ENCODE results near the gene RTF2. TPM values are rescaled to one million over a fixed set of nuclear protein-coding genes. Genes with fewer than 3 reads are reported as not detected.

RTF2 gene
- total and polyA plus RNA-seq, 2 donors (not counting 1 experiment from before 2014, with no cell fraction given), result 100 to 107 TPM

DNA sequence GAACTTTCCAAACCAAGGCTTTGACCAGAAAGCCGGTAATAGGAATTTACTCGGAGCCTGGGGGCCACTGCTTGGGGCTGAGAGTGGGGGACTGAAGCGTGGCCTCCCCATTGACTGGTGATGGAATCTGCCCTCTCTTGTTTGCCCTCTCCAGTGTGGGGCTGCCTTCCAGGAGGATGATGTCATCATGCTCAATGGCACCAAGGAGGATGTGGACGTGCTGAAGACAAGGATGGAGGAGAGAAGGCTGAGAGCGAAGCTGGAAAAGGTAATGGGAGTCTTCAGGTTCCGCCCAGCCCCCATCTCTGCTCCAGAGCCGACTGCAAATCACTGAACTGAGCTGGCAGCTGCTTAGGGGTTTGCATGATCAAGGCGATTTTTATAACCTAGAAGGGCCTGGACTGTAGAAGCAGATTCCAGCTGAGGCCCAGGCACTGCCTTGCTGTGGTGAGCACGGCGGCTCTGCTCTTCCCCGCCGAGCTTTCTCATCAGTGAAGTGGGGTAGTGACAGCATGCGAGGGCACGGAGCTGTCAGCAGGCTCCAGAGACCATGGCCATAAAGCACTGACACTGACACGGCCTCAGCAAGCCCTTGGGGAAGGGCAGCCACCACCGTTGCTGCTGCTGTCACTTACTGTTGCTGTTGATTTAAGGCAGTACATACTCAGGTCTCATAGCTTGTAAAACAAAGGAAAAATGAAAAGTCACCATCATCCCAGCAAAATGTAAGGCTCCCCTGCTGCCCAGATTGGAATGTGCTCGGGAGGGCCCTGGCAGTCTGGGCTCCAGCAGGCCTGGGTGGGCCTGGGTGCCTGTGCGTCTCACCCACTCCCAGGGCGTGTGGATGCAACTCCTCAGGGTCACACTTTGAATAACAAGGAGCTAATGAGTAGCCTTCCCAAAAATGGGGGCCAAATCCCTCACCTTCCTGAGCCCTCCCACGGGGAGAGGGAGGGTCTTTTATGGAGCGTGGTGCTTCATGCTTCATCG, 45.0 kb downstream of the RTF2 start:
- H4K20me1 ChIP-seq (ENCODE audit: control insufficient read depth, extremely low read depth, insufficient read depth, low read length), result no peaks in the 10 kb centered on the region
- DNase-seq (ENCODE audit: low read depth in 2 of 2), result peak in 1 of 2 donors; percentile 6
- no peak overlapping the region for H3K9ac ChIP-seq (ENCODE audit: insufficient read depth, low read length)
- no peak overlapping the region for H3K27ac ChIP-seq (ENCODE audit: insufficient read depth, low read length)
- no peaks in the 10 kb centered on the region for H3K9me3 ChIP-seq (ENCODE audit: control insufficient read depth, insufficient read depth, low read depth, low read length)
- H3K4me3 ChIP-seq (replicated peaks in 1 of 4; ENCODE audit: control extremely low read depth in 1 of 4, insufficient read depth in 1 of 4, low read depth in 3 of 4, low read length in 4 of 4), result no peak overlapping the region
- no peak overlapping the region for H2AFZ ChIP-seq (ENCODE audit: low read length)
- H3K79me2 ChIP-seq (ENCODE audit: control insufficient read depth, insufficient read depth, low read length), result no peaks in the 10 kb centered on the region
- no peaks in the 10 kb centered on the region for H3K4me1 ChIP-seq (ENCODE audit: control insufficient read depth, extremely low read depth, insufficient read depth, low read length)
- peaks cover 4% of the 10 kb centered on the region for H3K36me3 ChIP-seq (ENCODE audit: control insufficient read depth, insufficient read depth, low read length)
- H3K4me2 ChIP-seq (ENCODE audit: extremely low read depth, insufficient read depth, low read length), result no peak overlapping the region
- TF ChIP-seq, protein P1, sequence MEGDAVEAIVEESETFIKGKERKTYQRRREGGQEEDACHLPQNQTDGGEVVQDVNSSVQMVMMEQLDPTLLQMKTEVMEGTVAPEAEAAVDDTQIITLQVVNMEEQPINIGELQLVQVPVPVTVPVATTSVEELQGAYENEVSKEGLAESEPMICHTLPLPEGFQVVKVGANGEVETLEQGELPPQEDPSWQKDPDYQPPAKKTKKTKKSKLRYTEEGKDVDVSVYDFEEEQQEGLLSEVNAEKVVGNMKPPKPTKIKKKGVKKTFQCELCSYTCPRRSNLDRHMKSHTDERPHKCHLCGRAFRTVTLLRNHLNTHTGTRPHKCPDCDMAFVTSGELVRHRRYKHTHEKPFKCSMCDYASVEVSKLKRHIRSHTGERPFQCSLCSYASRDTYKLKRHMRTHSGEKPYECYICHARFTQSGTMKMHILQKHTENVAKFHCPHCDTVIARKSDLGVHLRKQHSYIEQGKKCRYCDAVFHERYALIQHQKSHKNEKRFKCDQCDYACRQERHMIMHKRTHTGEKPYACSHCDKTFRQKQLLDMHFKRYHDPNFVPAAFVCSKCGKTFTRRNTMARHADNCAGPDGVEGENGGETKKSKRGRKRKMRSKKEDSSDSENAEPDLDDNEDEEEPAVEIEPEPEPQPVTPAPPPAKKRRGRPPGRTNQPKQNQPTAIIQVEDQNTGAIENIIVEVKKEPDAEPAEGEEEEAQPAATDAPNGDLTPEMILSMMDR (conservative IDR thresholded peaks at IDR 0.05 in 1 of 2, IDR thresholded peaks at IDR 0.05 in 1 of 2; ENCODE audit: low read depth in 1 of 2, low read length in 2 of 2), result no peak
- TF ChIP-seq EZH2 (IDR thresholded peaks at IDR 0.05; ENCODE audit: low read length, missing control alignments), result no peak
- H3K27me3 ChIP-seq (ENCODE audit: control insufficient read depth, insufficient read depth, low read length), result no peaks in the 10 kb centered on the region

DNA sequence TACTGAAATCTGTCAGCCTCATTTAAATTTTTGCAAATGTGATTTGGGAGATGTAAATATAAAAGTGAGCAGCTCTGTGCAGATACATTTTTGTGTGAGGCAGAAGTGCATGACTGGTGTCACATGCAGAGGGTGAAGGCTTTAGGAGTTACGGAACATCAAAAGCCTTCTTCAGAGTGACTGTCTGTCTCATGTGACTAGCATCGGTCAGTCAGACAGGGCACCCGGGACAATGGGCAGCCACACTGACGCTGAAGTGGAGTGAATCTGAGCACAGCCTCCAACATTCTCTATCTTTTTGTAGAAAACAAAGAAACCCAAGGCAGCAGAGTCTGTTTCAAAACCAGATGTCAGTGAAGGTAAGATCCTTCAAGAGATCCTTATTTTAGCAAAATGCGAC, 48.2 kb downstream of the RTF2 start:
- no peak overlapping the region for H3K9ac ChIP-seq (ENCODE audit: insufficient read depth, low read length)
- H2AFZ ChIP-seq (ENCODE audit: low read length), result no peak overlapping the region
- no peaks in the 10 kb centered on the region for H4K20me1 ChIP-seq (ENCODE audit: control insufficient read depth, extremely low read depth, insufficient read depth, low read length)
- H3K4me1 ChIP-seq (ENCODE audit: control insufficient read depth, extremely low read depth, insufficient read depth, low read length), result no peaks in the 10 kb centered on the region
- DNase-seq (ENCODE audit: low read depth in 2 of 2), result no peak
- H3K4me2 ChIP-seq (ENCODE audit: extremely low read depth, insufficient read depth, low read length), result no peak overlapping the region
- peaks cover 5% of the 10 kb centered on the region for H3K36me3 ChIP-seq (ENCODE audit: control insufficient read depth, insufficient read depth, low read length)
- H3K27me3 ChIP-seq (ENCODE audit: control insufficient read depth, insufficient read depth, low read length), result no peaks in the 10 kb centered on the region
- no peaks in the 10 kb centered on the region for H3K9me3 ChIP-seq (ENCODE audit: control insufficient read depth, insufficient read depth, low read depth, low read length)
- H3K79me2 ChIP-seq (ENCODE audit: control insufficient read depth, insufficient read depth, low read length), result no peaks in the 10 kb centered on the region
- TF ChIP-seq, protein P1 (conservative IDR thresholded peaks at IDR 0.05 in 1 of 2, IDR thresholded peaks at IDR 0.05 in 1 of 2; ENCODE audit: low read depth in 1 of 2, low read length in 2 of 2), result no peak
- TF ChIP-seq EZH2 (IDR thresholded peaks at IDR 0.05; ENCODE audit: low read length, missing control alignments), result no peak
- no peak overlapping the region for H3K4me3 ChIP-seq (replicated peaks in 1 of 4; ENCODE audit: control extremely low read depth in 1 of 4, insufficient read depth in 1 of 4, low read depth in 3 of 4, low read length in 4 of 4)
- H3K27ac ChIP-seq (ENCODE audit: insufficient read depth, low read length), result no peak overlapping the region

DNA sequence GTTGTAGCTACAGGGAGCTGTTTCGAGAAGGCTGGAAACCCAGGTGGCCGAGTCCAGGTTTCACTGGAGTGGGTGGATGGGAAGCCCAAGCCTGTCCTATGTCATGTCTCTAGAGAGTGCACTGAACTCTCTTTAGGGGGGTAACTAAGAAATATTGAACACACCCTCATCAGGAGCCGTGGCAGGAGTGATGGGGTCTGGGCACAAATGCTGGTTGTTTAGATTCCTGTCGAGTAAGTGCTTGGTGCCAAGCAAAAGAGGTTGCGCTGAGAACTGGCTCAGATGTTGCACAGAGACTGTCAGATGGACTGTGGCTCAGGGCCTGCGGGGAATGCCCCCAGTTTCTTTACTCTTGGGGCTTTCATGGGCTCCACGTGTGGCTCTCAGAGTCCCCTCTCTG, 48.8 kb downstream of the RTF2 start:
- no peaks in the 10 kb centered on the region for H3K4me1 ChIP-seq (ENCODE audit: control insufficient read depth, extremely low read depth, insufficient read depth, low read length)
- no peak overlapping the region for H2AFZ ChIP-seq (ENCODE audit: low read length)
- no peak overlapping the region for H3K27ac ChIP-seq (ENCODE audit: insufficient read depth, low read length)
- H3K9ac ChIP-seq (ENCODE audit: insufficient read depth, low read length), result no peak overlapping the region
- peaks cover 5% of the 10 kb centered on the region for H3K36me3 ChIP-seq (ENCODE audit: control insufficient read depth, insufficient read depth, low read length)
- no peak overlapping the region for H3K4me3 ChIP-seq (replicated peaks in 1 of 4; ENCODE audit: control extremely low read depth in 1 of 4, insufficient read depth in 1 of 4, low read depth in 3 of 4, low read length in 4 of 4)
- no peak for DNase-seq (ENCODE audit: low read depth in 2 of 2)
- no peaks in the 10 kb centered on the region for H3K27me3 ChIP-seq (ENCODE audit: control insufficient read depth, insufficient read depth, low read length)
- no peaks in the 10 kb centered on the region for H3K79me2 ChIP-seq (ENCODE audit: control insufficient read depth, insufficient read depth, low read length)
- TF ChIP-seq, protein P1 (conservative IDR thresholded peaks at IDR 0.05 in 1 of 2, IDR thresholded peaks at IDR 0.05 in 1 of 2; ENCODE audit: low read depth in 1 of 2, low read length in 2 of 2), result no peak
- TF ChIP-seq EZH2 (IDR thresholded peaks at IDR 0.05; ENCODE audit: low read length, missing control alignments), result no peak
- no peak overlapping the region for H3K4me2 ChIP-seq (ENCODE audit: extremely low read depth, insufficient read depth, low read length)
- H3K9me3 ChIP-seq (ENCODE audit: control insufficient read depth, insufficient read depth, low read depth, low read length), result no peaks in the 10 kb centered on the region
- no peaks in the 10 kb centered on the region for H4K20me1 ChIP-seq (ENCODE audit: control insufficient read depth, extremely low read depth, insufficient read depth, low read length)
